ENCODE measurements around the gene CTDSPL. TPM values are rescaled to one million over a fixed set of nuclear protein-coding genes. Genes with fewer than 3 reads are reported as not detected.

CTDSPL gene
- total and polyA plus RNA-seq, 10 of the 15 experiments (the other 5 are each of a cell fraction or from before 2014, with no cell fraction given): 0.05 to 0.51 (median 0.18) TPM; not detected in 6

- H3K79me2 ChIP-seq (ENCODE audit: control insufficient read depth, insufficient read depth, low read length): no peaks in the 10 kb centered on the region; the same call in 1 of the 2 replicates
- peak overlapping the region; percentile 73 for H3K4me2 ChIP-seq (ENCODE audit: control insufficient read depth, insufficient read depth)
- no peaks in the 10 kb centered on the region for H3K27me3 ChIP-seq (replicated peaks in 1 of 2; ENCODE audit: control insufficient read depth in 2 of 2, insufficient read depth in 2 of 2, low read length in 1 of 2)
- DNase-seq (ENCODE audit: low read depth, low spot score): no peak
- H2AFZ ChIP-seq (ENCODE audit: control insufficient read depth, low read depth, low read length): peak overlapping the region; percentile 84
- no peak for ATAC-seq
- ChIA-PET CTCF (interaction anchor here (1.6 kb wide), 1 partner anchor 21 kb away, joined by 4 read pairs; no protein-coding TSS in a partner anchor), POLR2A (no interaction called here), SMC1A (ENCODE audit: uncharacterized antibody, unreplicated experiment) (no interaction called here), RAD21 (ENCODE audit: unreplicated experiment) (no interaction called here)
- peaks cover 14% of the 10 kb centered on the region for H3K4me1 ChIP-seq (ENCODE audit: control insufficient read depth, insufficient read depth, low read length)
- TF ChIP-seq IRF3 (IDR thresholded peaks at IDR 0.05) (no peak), MYC (IDR thresholded peaks at IDR 0.05; ENCODE audit: insufficient read depth, insufficient read length, insufficient replicate concordance, low read length, severe bottlenecking) (no peak), POLR2A (IDR thresholded peaks at IDR 0.05; ENCODE audit: low read depth, low read length) (no peak), SMC3 (IDR thresholded peaks at IDR 0.05; ENCODE audit: borderline replicate concordance, low read length) (no peak), SREBF2 (IDR thresholded peaks at IDR 0.05; ENCODE audit: low read length) (no peak), SMAD1 (IDR thresholded peaks at IDR 0.05; ENCODE audit: low read depth, partially characterized antibody) (no peak), RCOR1 (conservative IDR thresholded peaks at IDR 0.05; ENCODE audit: low read depth, low read length) (no peak), NBN (IDR thresholded peaks at IDR 0.05) (no peak), PBX3 (IDR thresholded peaks at IDR 0.05; ENCODE audit: insufficient replicate concordance, low read depth, low read length) (no peak)
- peak overlapping the region; percentile 65; the same call in 1 of the 2 replicates for H3K4me3 ChIP-seq
- 65% methylated on average over 6 of the region's 6 CpGs for WGBS (ENCODE audit: insufficient coverage, insufficient replicate concordance, low lambda C conversion rate, missing lambda C conversion rate)
- intact Hi-C loops (cut with micrococcal nuclease; ENCODE audit: unreplicated experiment) (no loop called here), in situ Hi-C loops (cut with MboI) (no loop called here)
- no TSS peak for BruUV-seq (replicated peaks)
- no peak overlapping the region for H3K27ac ChIP-seq (ENCODE audit: control insufficient read depth, insufficient read depth)
- H3K36me3 ChIP-seq (ENCODE audit: control insufficient read depth in 2 of 2, insufficient read depth in 2 of 2, low read length in 1 of 2): no peaks in the 10 kb centered on the region; a peak in 1 of 4 replicates
- no peaks in the 10 kb centered on the region for H3K9me3 ChIP-seq (replicated peaks; ENCODE audit: control insufficient read depth, insufficient read depth, low read length)
- FAIRE-seq: peak; percentile 83
- no peaks in the 10 kb centered on the region for H4K20me1 ChIP-seq (ENCODE audit: control insufficient read depth, insufficient read depth)
- no peak overlapping the region; the same call in 1 of the 2 replicates for H3K9ac ChIP-seq (ENCODE audit: control insufficient read depth, insufficient read depth, low read length)
Observed at GRCh38 chr3:37993460-37993819, 131.8 kb downstream of the CTDSPL start.

All from GM12878 (cell line).